Natural killer cell (primary cell): ENCODE data around the gene NUB1. TPM values are rescaled to one million over a fixed set of nuclear protein-coding genes. Genes with fewer than 3 reads are reported as not detected.

Experiments used
- ATAC-seq, 3 donors: fragments of 150-1000 bp in 2 of 3; fragments of 200-7000 bp in 1 of 3; cut with Tn5 transposase; 1 replicate in 1 of 3; 2 replicates in 2 of 3; pipeline ENCODE4 v1.10.0; 2021; ENCODE audit warnings: mild to moderate bottlenecking in 2 of 3, moderate library complexity in 2 of 3
- DNase-seq, 2 donors: peaks; one replicate each; pipeline versions ENCODE4 v3.0.0 to v3.0.0-alpha.2; 2013 to 2021; ENCODE audit warnings: mixed read lengths in 1 of 2
- H3K27ac ChIP-seq: one replicate; pipeline ENCODE4 v1.5.1; 2013; ENCODE audit warnings: mild to moderate bottlenecking, low read length
- H3K27me3 ChIP-seq: one replicate; pipeline ENCODE4 v1.6.1; 2013; ENCODE audit warnings: low read length; ENCODE audit not compliant: control insufficient read depth, insufficient read depth
- H3K36me3 ChIP-seq: one replicate; pipeline ENCODE4 v1.6.1; 2013; ENCODE audit warnings: low read length; ENCODE audit not compliant: control insufficient read depth, insufficient read depth
- H3K4me1 ChIP-seq: one replicate; pipeline ENCODE4 v1.6.1; 2013; ENCODE audit warnings: low read length; ENCODE audit not compliant: control insufficient read depth, insufficient read depth
- H3K4me3 ChIP-seq: one replicate; pipeline ENCODE4 v1.5.1; 2013; ENCODE audit warnings: low read length
- H3K9me3 ChIP-seq: one replicate; pipeline ENCODE4 v1.6.1; 2013; ENCODE audit warnings: low read length; ENCODE audit not compliant: control insufficient read depth, insufficient read depth
- H3K27ac Mint-ChIP-seq, 2 donors: one replicate each; pipeline ENCODE4 v1.8.0; 2022; ENCODE audit warnings: mild to moderate bottlenecking in 2 of 2, mixed read lengths in 2 of 2, moderate library complexity in 1 of 2
- H3K27me3 Mint-ChIP-seq, 2 donors: one replicate each; pipeline ENCODE4 v1.8.0; 2022; ENCODE audit warnings: low read depth in 2 of 2, mixed read lengths in 2 of 2
- H3K36me3 Mint-ChIP-seq: one replicate; pipeline ENCODE4 v1.8.0; 2022; ENCODE audit warnings: mixed read lengths
- H3K4me1 Mint-ChIP-seq, 2 donors: one replicate each; pipeline ENCODE4 v1.8.0; 2022; ENCODE audit warnings: mixed read lengths in 2 of 2
- H3K4me3 Mint-ChIP-seq: one replicate; pipeline ENCODE4 v1.8.0; 2022; ENCODE audit warnings: mild to moderate bottlenecking, moderate library complexity, mixed read lengths
- H3K9me3 Mint-ChIP-seq, 2 donors: one replicate each; pipeline ENCODE4 v1.8.0; 2022; ENCODE audit warnings: mixed read lengths in 2 of 2
- CTCF ChIP-seq: fragments of 200-600 bp; IDR thresholded peaks from one replicate; pipeline ENCODE4 v1.8.0; 2022; ENCODE audit warnings: antibody characterized with exemption
- WGBS: methylation state at CpG from one replicate; pipeline ENCODE4 v1.1.7; 2013; ENCODE audit warnings: missing lambda C conversion rate; ENCODE audit not compliant: insufficient coverage; 5-methylcytosine and 5-hydroxymethylcytosine counted together
- intact Hi-C: fragments of 100-400 bp; cut with micrococcal nuclease; formaldehyde crosslinking; loops from one replicate; pipeline ENCODE4 v1.14.2; 2022
- total RNA-seq, 4 donors: library from RNA; stranded (reverse); fragments of 120-200 nt in 1 of 4; gene quantifications; one replicate each; pipeline versions ENCODE4 v1.2.3 to v1.2.4, GENCODE V29; 2013 to 2022

The NUB1 gene
- total RNA-seq, 3 donors from 2014 or later (not counting 1 experiment from before 2014, with no cell fraction given) = 110 to 113 (median 111) TPM

GRCh38 chr7:151306860-151307259 is 34.8 kb upstream of the NUB1 start:
- H3K4me3 ChIP-seq = no peak overlapping the region
- intact Hi-C loops = no loop called here
- no peak overlapping the region for H3K27ac Mint-ChIP-seq
- no peaks in the 10 kb centered on the region for H3K36me3 Mint-ChIP-seq
- DNase-seq (no peak), ATAC-seq (no peak)
- H3K4me1 ChIP-seq = peaks cover 13% of the 10 kb centered on the region
- peaks cover 12% of the 10 kb centered on the region for H3K27me3 ChIP-seq
- H3K4me3 Mint-ChIP-seq = no peak overlapping the region
- WGBS = 73% methylated on average over 3 of the region's 3 CpGs
- H3K27me3 Mint-ChIP-seq = peaks cover 6 to 22% of the 10 kb centered on the region in 2 donors
- no peak overlapping the region for H3K27ac ChIP-seq
- H3K4me1 Mint-ChIP-seq = peaks cover 12 to 14% of the 10 kb centered on the region in 2 donors
- peaks cover 5% of the 10 kb centered on the region for H3K9me3 ChIP-seq
- no peaks in the 10 kb centered on the region for H3K36me3 ChIP-seq
- no peaks in the 10 kb centered on the region for H3K9me3 Mint-ChIP-seq
- no peak for TF ChIP-seq CTCF

- H3K4me1 Mint-ChIP-seq = peaks cover 12 to 14% of the 10 kb centered on the region in 2 donors
- Histone ChIP-seq H3K9me3 (peaks cover 5% of the 10 kb centered on the region), H3K27me3 (peaks cover 12% of the 10 kb centered on the region), H3K36me3 (no peaks in the 10 kb centered on the region), H3K4me3 (no peak overlapping the region), H3K4me1 (peaks cover 13% of the 10 kb centered on the region), H3K27ac (no peak overlapping the region)
- intact Hi-C loops = no loop called here
- H3K36me3 Mint-ChIP-seq = no peaks in the 10 kb centered on the region
- H3K9me3 Mint-ChIP-seq = no peaks in the 10 kb centered on the region
- no peak for DNase-seq
- WGBS = 86% methylated on average over 7 of the region's 7 CpGs
- peaks cover 6 to 18% of the 10 kb centered on the region in 2 donors for H3K27me3 Mint-ChIP-seq
- no peak overlapping the region for H3K27ac Mint-ChIP-seq
- no peak for ATAC-seq
- no peak overlapping the region for H3K4me3 Mint-ChIP-seq
- no peak for TF ChIP-seq CTCF
Observed at GRCh38 chr7:151307536-151307935, 34.1 kb upstream of the NUB1 start.

- Histone ChIP-seq H3K4me1 (peaks cover 11% of the 10 kb centered on the region), H3K9me3 (peaks cover 5% of the 10 kb centered on the region), H3K36me3 (no peaks in the 10 kb centered on the region), H3K4me3 (no peak overlapping the region), H3K27me3 (peaks cover 9% of the 10 kb centered on the region), H3K27ac (no peak overlapping the region)
- no peaks in the 10 kb centered on the region for H3K9me3 Mint-ChIP-seq
- no peak for TF ChIP-seq CTCF
- DNase-seq (no peak), ATAC-seq (no peak)
- intact Hi-C loops = no loop called here
- H3K36me3 Mint-ChIP-seq = no peaks in the 10 kb centered on the region
- H3K4me1 Mint-ChIP-seq = peaks cover 12 to 14% of the 10 kb centered on the region in 2 donors
- H3K27ac Mint-ChIP-seq = no peak overlapping the region
- H3K4me3 Mint-ChIP-seq = no peak overlapping the region
- H3K27me3 Mint-ChIP-seq = peaks cover 6 to 14% of the 10 kb centered on the region in 2 donors
- 94% methylated on average over 6 of the region's 6 CpGs for WGBS
Observed at GRCh38 chr7:151308256-151308655, 33.4 kb upstream of the NUB1 start.

- Mint-ChIP-seq H3K4me3 (no peak overlapping the region), H3K36me3 (no peaks in the 10 kb centered on the region), H3K27me3 (peaks cover 6 to 10% of the 10 kb centered on the region in 2 donors), H3K4me1 (peaks cover 8 to 10% of the 10 kb centered on the region in 2 donors), H3K27ac (no peak overlapping the region), H3K9me3 (no peaks in the 10 kb centered on the region)
- no peak for TF ChIP-seq CTCF
- WGBS = 82% methylated on average over 8 of the region's 8 CpGs
- Histone ChIP-seq H3K9me3 (peaks cover 5% of the 10 kb centered on the region), H3K27ac (no peak overlapping the region), H3K36me3 (no peaks in the 10 kb centered on the region), H3K27me3 (peaks cover 6% of the 10 kb centered on the region), H3K4me3 (no peak overlapping the region), H3K4me1 (peaks cover 5% of the 10 kb centered on the region)
- ATAC-seq = no peak
- intact Hi-C loops = no loop called here
- DNase-seq = no peak
Observed at GRCh38 chr7:151308791-151309190, 32.8 kb upstream of the NUB1 start.
